HEK293 (cell line): ENCODE data around the gene TTC39C.

Experiments used
- CTCF ChIA-PET: fragments of 350-600 bp; formaldehyde crosslinking; extraction: SDS; loops from one replicate; lab custom pipeline; 2021; ENCODE audit warnings: antibody characterized with exemption; lab: Yijun Ruan, JAX
- POLR2A ChIA-PET: fragments of 300-600 bp; formaldehyde crosslinking; extraction: SDS; loops from one replicate; lab custom pipeline; 2020; ENCODE audit warnings: antibody characterized with exemption, inconsistent platforms; lab: Yijun Ruan, JAX
- H3K27ac ChIP-seq: fragments of 200-500 bp; sonication (Bioruptor generic); 2 replicates; pipeline ENCODE4 v1.5.1; 2014; ENCODE audit warnings: low read depth, low read length, control low read depth, inconsistent platforms; ENCODE audit errors: extremely low read depth
- H3K36me3 ChIP-seq, 2 experiments: fragments of 200-500 bp in 1 of 2; sonication (Bioruptor generic) in 1 of 2; 1 replicate in 1 of 2; 2 replicates in 1 of 2; pipeline ENCODE4 v1.5.1; 2014 to 2017; ENCODE audit warnings: inconsistent platforms in 2 of 2, low read length in 2 of 2; ENCODE audit not compliant: control insufficient read depth in 2 of 2, insufficient read depth in 1 of 2
- H3K4me1 ChIP-seq: fragments of 200-500 bp; sonication (Bioruptor generic); 2 replicates; pipeline ENCODE4 v1.5.1; 2014; ENCODE audit warnings: mild to moderate bottlenecking, low read length, inconsistent platforms; ENCODE audit not compliant: control insufficient read depth, insufficient read depth
- H3K4me3 ChIP-seq: 2 replicates; pipeline ENCODE4 v1.5.1; 2011; ENCODE audit warnings: low read depth, mild to moderate bottlenecking, control low read depth, low read length, moderate library complexity
- H3K9me3 ChIP-seq: fragments of 200-500 bp; sonication (Bioruptor generic); 2 replicates; pipeline ENCODE4 v1.5.1; 2014; ENCODE audit warnings: low read depth, low read length, inconsistent platforms; ENCODE audit not compliant: control insufficient read depth, insufficient read depth
- HOXA7 ChIP-seq: sonication (generic); formaldehyde crosslinking; IDR thresholded peaks from 2 replicates; pipeline ENCODE4 v1.8.1; 2022; ENCODE audit warnings: missing genetic modification reagents, borderline replicate concordance
- MYNN ChIP-seq: fragments of 450-650 bp; formaldehyde crosslinking; IDR thresholded peaks from 2 replicates; pipeline ENCODE4 v1.5.1; 2016; ENCODE audit warnings: missing biosample characterization, missing genetic modification characterization, borderline replicate concordance
- RBAK ChIP-seq: fragments of 450-650 bp; formaldehyde crosslinking; IDR thresholded peaks from 2 replicates; pipeline ENCODE4 v1.5.1; 2016; ENCODE audit warnings: missing biosample characterization, missing genetic modification characterization
- SP3 ChIP-seq: fragments of 450-650 bp; formaldehyde crosslinking; IDR thresholded peaks from 2 replicates; pipeline ENCODE4 v1.5.1; 2016; ENCODE audit warnings: missing biosample characterization, missing genetic modification characterization
- ZIC2 ChIP-seq: fragments of 450-650 bp; formaldehyde crosslinking; IDR thresholded peaks from 2 replicates; pipeline ENCODE4 v1.5.1; 2016; ENCODE audit warnings: missing biosample characterization, missing genetic modification characterization
- ZNF140 ChIP-seq: fragments of 450-650 bp; formaldehyde crosslinking; IDR thresholded peaks from 2 replicates; pipeline ENCODE4 v1.5.1; 2016; ENCODE audit warnings: missing biosample characterization, missing genetic modification characterization
- ZNF292 ChIP-seq: fragments of 450-650 bp; formaldehyde crosslinking; IDR thresholded peaks from 2 replicates; pipeline ENCODE4 v1.5.1; 2016; ENCODE audit warnings: low read depth, missing biosample characterization, missing genetic modification characterization, borderline replicate concordance
- ZNF302 ChIP-seq: fragments of 450-650 bp; formaldehyde crosslinking; IDR thresholded peaks from 2 replicates; pipeline ENCODE4 v1.5.1; 2016; ENCODE audit warnings: missing biosample characterization, missing genetic modification characterization, low read depth
- ZNF311 ChIP-seq: fragments of 450-650 bp; formaldehyde crosslinking; IDR thresholded peaks from 2 replicates; pipeline ENCODE4 v1.5.1; 2017; ENCODE audit warnings: missing biosample characterization, missing genetic modification characterization, borderline replicate concordance
- ZNF404 ChIP-seq: fragments of 450-650 bp; formaldehyde crosslinking; IDR thresholded peaks from 2 replicates; pipeline ENCODE4 v1.5.1; 2017; ENCODE audit warnings: missing biosample characterization, missing genetic modification characterization
- ZNF426 ChIP-seq: fragments of 450-650 bp; formaldehyde crosslinking; IDR thresholded peaks from 2 replicates; pipeline ENCODE4 v1.5.1; 2017; ENCODE audit warnings: missing biosample characterization, missing genetic modification characterization, mild to moderate bottlenecking, inconsistent platforms, moderate library complexity
- ZNF473 ChIP-seq: fragments of 450-650 bp; formaldehyde crosslinking; IDR thresholded peaks from 2 replicates; pipeline ENCODE4 v1.5.1; 2017; ENCODE audit warnings: missing biosample characterization, missing genetic modification characterization
- ZNF843 ChIP-seq: fragments of 450-650 bp; formaldehyde crosslinking; IDR thresholded peaks from 2 replicates; pipeline ENCODE4 v1.5.1; 2016; ENCODE audit warnings: missing biosample characterization, missing genetic modification characterization
- TF ChIP-seq, protein P1 (sequence below): fragments of 450-650 bp; formaldehyde crosslinking; IDR thresholded peaks from 2 replicates; pipeline ENCODE4 v1.5.1; 2016; ENCODE audit warnings: missing biosample characterization, missing genetic modification characterization
- TF ChIP-seq, protein P2 (sequence below): fragments of 450-650 bp; formaldehyde crosslinking; IDR thresholded peaks from 2 replicates; pipeline ENCODE4 v1.5.1; 2016; ENCODE audit warnings: missing biosample characterization, missing genetic modification characterization, borderline replicate concordance
- TF ChIP-seq, protein P3 (sequence below): fragments of 450-650 bp; formaldehyde crosslinking; IDR thresholded peaks from 2 replicates; pipeline ENCODE4 v1.5.1; 2016; ENCODE audit warnings: missing biosample characterization, missing genetic modification characterization
- TF ChIP-seq, protein P4 (sequence below): fragments of 450-650 bp; formaldehyde crosslinking; IDR thresholded peaks from 2 replicates; pipeline ENCODE4 v1.5.1; 2017; ENCODE audit warnings: missing biosample characterization, missing genetic modification characterization

The TTC39C gene

DNA sequence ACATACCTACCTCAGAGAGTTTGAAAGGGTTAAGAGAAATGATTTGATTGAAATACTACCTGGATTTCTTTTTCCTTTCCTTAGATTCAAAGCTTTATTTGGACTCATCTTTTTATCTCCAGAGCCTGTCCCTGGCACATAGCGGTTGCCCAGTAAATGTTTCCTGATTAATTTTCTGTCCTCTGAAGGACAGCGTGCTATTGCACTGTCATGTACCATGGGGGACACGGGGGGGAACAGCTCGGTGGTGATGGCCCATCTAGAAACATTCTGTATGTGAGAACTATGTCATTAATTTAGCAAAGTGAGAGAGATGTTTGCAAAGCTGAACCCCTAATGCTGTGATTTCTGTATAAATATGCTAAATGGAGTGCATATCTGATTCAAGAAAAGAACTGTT, 97.9 kb downstream of the TTC39C start:
- POLR2A ChIA-PET: no interaction called here
- no peaks in the 10 kb centered on the region; a peak in 1 of 3 replicates for H3K36me3 ChIP-seq
- CTCF ChIA-PET: no interaction called here
- no peak for TF ChIP-seq RBAK
- TF ChIP-seq, protein P1, sequence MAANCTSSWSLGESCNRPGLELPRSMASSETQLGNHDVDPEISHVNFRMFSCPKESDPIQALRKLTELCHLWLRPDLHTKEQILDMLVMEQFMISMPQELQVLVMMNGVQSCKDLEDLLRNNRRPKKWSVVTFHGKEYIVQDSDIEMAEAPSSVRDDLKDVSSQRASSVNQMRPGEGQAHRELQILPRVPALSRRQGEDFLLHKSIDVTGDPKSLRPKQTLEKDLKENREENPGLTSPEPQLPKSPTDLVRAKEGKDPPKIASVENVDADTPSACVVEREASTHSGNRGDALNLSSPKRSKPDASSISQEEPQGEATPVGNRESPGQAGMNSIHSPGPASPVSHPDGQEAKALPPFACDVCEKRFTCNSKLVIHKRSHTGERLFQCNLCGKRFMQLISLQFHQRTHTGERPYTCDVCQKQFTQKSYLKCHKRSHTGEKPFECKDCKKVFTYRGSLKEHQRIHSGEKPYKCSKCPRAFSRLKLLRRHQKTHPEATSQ (tag by site-specific recombination): no peak
- no peak for TF ChIP-seq ZNF426 (tag by site-specific recombination)
- TF ChIP-seq, protein P2, sequence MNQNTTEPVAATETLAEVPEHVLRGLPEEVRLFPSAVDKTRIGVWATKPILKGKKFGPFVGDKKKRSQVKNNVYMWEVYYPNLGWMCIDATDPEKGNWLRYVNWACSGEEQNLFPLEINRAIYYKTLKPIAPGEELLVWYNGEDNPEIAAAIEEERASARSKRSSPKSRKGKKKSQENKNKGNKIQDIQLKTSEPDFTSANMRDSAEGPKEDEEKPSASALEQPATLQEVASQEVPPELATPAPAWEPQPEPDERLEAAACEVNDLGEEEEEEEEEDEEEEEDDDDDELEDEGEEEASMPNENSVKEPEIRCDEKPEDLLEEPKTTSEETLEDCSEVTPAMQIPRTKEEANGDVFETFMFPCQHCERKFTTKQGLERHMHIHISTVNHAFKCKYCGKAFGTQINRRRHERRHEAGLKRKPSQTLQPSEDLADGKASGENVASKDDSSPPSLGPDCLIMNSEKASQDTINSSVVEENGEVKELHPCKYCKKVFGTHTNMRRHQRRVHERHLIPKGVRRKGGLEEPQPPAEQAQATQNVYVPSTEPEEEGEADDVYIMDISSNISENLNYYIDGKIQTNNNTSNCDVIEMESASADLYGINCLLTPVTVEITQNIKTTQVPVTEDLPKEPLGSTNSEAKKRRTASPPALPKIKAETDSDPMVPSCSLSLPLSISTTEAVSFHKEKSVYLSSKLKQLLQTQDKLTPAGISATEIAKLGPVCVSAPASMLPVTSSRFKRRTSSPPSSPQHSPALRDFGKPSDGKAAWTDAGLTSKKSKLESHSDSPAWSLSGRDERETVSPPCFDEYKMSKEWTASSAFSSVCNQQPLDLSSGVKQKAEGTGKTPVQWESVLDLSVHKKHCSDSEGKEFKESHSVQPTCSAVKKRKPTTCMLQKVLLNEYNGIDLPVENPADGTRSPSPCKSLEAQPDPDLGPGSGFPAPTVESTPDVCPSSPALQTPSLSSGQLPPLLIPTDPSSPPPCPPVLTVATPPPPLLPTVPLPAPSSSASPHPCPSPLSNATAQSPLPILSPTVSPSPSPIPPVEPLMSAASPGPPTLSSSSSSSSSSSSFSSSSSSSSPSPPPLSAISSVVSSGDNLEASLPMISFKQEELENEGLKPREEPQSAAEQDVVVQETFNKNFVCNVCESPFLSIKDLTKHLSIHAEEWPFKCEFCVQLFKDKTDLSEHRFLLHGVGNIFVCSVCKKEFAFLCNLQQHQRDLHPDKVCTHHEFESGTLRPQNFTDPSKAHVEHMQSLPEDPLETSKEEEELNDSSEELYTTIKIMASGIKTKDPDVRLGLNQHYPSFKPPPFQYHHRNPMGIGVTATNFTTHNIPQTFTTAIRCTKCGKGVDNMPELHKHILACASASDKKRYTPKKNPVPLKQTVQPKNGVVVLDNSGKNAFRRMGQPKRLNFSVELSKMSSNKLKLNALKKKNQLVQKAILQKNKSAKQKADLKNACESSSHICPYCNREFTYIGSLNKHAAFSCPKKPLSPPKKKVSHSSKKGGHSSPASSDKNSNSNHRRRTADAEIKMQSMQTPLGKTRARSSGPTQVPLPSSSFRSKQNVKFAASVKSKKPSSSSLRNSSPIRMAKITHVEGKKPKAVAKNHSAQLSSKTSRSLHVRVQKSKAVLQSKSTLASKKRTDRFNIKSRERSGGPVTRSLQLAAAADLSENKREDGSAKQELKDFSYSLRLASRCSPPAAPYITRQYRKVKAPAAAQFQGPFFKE (tag by site-specific recombination): no peak
- TF ChIP-seq MYNN (tag by site-specific recombination): no peak
- no peak for TF ChIP-seq ZNF140
- TF ChIP-seq ZNF404 (tag by site-specific recombination): no peak
- no peak for TF ChIP-seq ZNF302 (tag by site-specific recombination)
- TF ChIP-seq ZNF311 (tag by site-specific recombination): no peak
- TF ChIP-seq ZNF473 (tag by site-specific recombination): no peak
- TF ChIP-seq, protein P3, sequence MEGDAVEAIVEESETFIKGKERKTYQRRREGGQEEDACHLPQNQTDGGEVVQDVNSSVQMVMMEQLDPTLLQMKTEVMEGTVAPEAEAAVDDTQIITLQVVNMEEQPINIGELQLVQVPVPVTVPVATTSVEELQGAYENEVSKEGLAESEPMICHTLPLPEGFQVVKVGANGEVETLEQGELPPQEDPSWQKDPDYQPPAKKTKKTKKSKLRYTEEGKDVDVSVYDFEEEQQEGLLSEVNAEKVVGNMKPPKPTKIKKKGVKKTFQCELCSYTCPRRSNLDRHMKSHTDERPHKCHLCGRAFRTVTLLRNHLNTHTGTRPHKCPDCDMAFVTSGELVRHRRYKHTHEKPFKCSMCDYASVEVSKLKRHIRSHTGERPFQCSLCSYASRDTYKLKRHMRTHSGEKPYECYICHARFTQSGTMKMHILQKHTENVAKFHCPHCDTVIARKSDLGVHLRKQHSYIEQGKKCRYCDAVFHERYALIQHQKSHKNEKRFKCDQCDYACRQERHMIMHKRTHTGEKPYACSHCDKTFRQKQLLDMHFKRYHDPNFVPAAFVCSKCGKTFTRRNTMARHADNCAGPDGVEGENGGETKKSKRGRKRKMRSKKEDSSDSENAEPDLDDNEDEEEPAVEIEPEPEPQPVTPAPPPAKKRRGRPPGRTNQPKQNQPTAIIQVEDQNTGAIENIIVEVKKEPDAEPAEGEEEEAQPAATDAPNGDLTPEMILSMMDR (tag by site-specific recombination): no peak
- TF ChIP-seq ZNF843 (tag by site-specific recombination): no peak
- no peak for TF ChIP-seq SP3 (tag by site-specific recombination)
- no peak for TF ChIP-seq HOXA7 (CRISPR knock-in tag)
- TF ChIP-seq ZNF292 (tag by site-specific recombination): no peak
- H3K4me1 ChIP-seq: no peaks in the 10 kb centered on the region
- H3K4me3 ChIP-seq: no peak overlapping the region
- H3K27ac ChIP-seq: no peak overlapping the region
- no peaks in the 10 kb centered on the region for H3K9me3 ChIP-seq

DNA sequence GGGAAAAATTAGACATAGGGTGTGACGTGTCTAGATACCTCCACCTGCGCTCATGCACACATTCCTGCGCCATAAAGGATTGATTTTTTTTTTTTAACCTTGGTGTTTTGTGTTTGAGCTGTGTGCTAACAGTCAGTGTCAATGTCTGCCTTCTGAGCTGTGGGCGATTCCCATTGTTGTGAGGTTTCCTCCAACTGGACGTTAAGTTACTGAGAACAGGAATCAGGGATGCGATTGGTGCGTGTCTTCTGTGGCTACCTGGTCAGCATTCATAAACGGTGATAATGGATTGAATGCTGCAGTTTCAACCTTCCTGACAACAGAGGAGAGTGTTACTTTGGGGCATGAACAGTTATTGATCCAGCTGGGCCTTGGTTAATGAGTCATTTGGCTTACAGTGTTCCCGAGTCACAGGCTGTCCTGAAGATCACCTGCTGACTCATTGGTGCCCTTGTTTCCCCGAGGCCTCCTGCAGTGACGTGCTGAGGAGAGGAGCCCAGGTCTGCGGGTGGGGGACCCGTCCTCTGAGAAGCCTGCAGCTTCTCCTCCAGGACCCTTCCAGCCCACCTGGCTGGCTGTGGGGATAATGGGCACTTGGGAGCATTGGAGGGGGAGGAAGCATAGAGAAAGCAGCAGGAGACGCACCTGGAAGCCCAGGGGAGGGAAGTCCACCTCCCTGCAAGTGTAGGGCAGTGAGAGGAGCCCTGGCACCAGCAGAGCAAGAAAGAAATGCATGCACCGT, 98.5 kb downstream of the TTC39C start:
- CTCF ChIA-PET: interaction anchor here (0.6 to 2.6 kb wide), 3 partner anchors 9 to 376 kb away, joined by 3 to 14 read pairs (median 3); no protein-coding TSS in a partner anchor

More for the DNA sequence above, 98.5 kb downstream of the TTC39C start:
- no peaks in the 10 kb centered on the region; a peak in 1 of 3 replicates for H3K36me3 ChIP-seq
- H3K4me3 ChIP-seq: no peak overlapping the region
- H3K4me1 ChIP-seq: no peaks in the 10 kb centered on the region
- POLR2A ChIA-PET: interaction anchor here (1.1 kb wide), 1 partner anchor 26 kb away, joined by 3 read pairs; the partner anchor contains the start of gene CABYR
- no peaks in the 10 kb centered on the region for H3K9me3 ChIP-seq
- H3K27ac ChIP-seq: no peak overlapping the region
- TF ChIP-seq, protein P4, sequence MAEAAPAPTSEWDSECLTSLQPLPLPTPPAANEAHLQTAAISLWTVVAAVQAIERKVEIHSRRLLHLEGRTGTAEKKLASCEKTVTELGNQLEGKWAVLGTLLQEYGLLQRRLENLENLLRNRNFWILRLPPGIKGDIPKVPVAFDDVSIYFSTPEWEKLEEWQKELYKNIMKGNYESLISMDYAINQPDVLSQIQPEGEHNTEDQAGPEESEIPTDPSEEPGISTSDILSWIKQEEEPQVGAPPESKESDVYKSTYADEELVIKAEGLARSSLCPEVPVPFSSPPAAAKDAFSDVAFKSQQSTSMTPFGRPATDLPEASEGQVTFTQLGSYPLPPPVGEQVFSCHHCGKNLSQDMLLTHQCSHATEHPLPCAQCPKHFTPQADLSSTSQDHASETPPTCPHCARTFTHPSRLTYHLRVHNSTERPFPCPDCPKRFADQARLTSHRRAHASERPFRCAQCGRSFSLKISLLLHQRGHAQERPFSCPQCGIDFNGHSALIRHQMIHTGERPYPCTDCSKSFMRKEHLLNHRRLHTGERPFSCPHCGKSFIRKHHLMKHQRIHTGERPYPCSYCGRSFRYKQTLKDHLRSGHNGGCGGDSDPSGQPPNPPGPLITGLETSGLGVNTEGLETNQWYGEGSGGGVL (tag by site-specific recombination): no peak
- TF ChIP-seq ZIC2 (tag by site-specific recombination): peak; percentile 74
